Kidney epithelial cell (primary cell): ENCODE measurements around the gene TLR1. TPM values are rescaled to one million over a fixed set of nuclear protein-coding genes. Genes with fewer than 3 reads are reported as not detected.
"Not testable (repeated sequence)": the region's sequence is repeated elsewhere in the genome, so short reads cannot be mapped to it uniquely, and the experiment has no call there.

Experiments
- DNase-seq: peaks from one replicate; pipeline ENCODE4 v3.0.0-alpha.2; 2010; ENCODE audit warnings: low read depth
- H3K27me3 ChIP-seq: 2 replicates; pipeline ENCODE4 v1.6.0; 2011; ENCODE audit warnings: low read length; ENCODE audit not compliant: control insufficient read depth, insufficient read depth
- H3K36me3 ChIP-seq: 2 replicates; pipeline ENCODE4 v1.5.1; 2011; ENCODE audit warnings: low read length; ENCODE audit not compliant: control insufficient read depth, insufficient read depth
- H3K4me3 ChIP-seq: 2 replicates; pipeline ENCODE4 v1.5.1; 2011; ENCODE audit warnings: low read depth, mild to moderate bottlenecking, control low read depth, low read length
- CTCF ChIP-seq: IDR thresholded peaks from 2 replicates; pipeline ENCODE4 v1.5.1; 2011; ENCODE audit warnings: mild to moderate bottlenecking, moderate library complexity, low read length, control low read depth, inconsistent platforms; ENCODE audit not compliant: insufficient read depth, poor library complexity, severe bottlenecking
- total RNA-seq: library from RNA; depleted of rRNA; stranded (reverse); fragments of >200 nt; gene quantifications from 2 replicates; pipeline ENCODE4 v1.2.3, GENCODE V29; 2015

The TLR1 gene
- total RNA-seq, 1 donor from 2014 or later: 0.67 TPM

GRCh38 chr4:38768968-38769394, 35.6 kb downstream of the TLR1 start:
- TF ChIP-seq CTCF: no peak
- no peaks in the 10 kb centered on the region for H3K36me3 ChIP-seq
- no peak overlapping the region for H3K4me3 ChIP-seq
- DNase-seq: no peak
- no peaks in the 10 kb centered on the region for H3K27me3 ChIP-seq

GRCh38 chr4:38766940-38767339, 37.7 kb downstream of the TLR1 start:
- DNase-seq, H3K36me3 ChIP-seq, H3K4me3 ChIP-seq, H3K27me3 ChIP-seq: not testable (repeated sequence)

- H3K36me3 ChIP-seq: no peaks in the 10 kb centered on the region
- no peak for TF ChIP-seq CTCF
- DNase-seq: no peak
- no peak overlapping the region for H3K4me3 ChIP-seq
- no peaks in the 10 kb centered on the region for H3K27me3 ChIP-seq
These were observed 39.2 kb downstream of the TLR1 start for GRCh38 chr4:38765382-38765781.

GRCh38 chr4:38764277-38764676, 40.3 kb downstream of the TLR1 start:
- DNase-seq: no peak
- no peaks in the 10 kb centered on the region for H3K27me3 ChIP-seq
- H3K4me3 ChIP-seq: no peak overlapping the region
- no peaks in the 10 kb centered on the region for H3K36me3 ChIP-seq
- no peak for TF ChIP-seq CTCF

GRCh38 chr4:38762560-38762959, 42.0 kb downstream of the TLR1 start:
- Histone ChIP-seq H3K36me3 (no peaks in the 10 kb centered on the region), H3K27me3 (no peaks in the 10 kb centered on the region), H3K4me3 (no peak overlapping the region)
- no peak for DNase-seq
- no peak for TF ChIP-seq CTCF

GRCh38 chr4:38759790-38760122, 44.8 kb downstream of the TLR1 start:
- Histone ChIP-seq H3K27me3 (no peaks in the 10 kb centered on the region), H3K36me3 (no peaks in the 10 kb centered on the region), H3K4me3 (no peak overlapping the region)
- no peak for TF ChIP-seq CTCF
- no peak for DNase-seq
